ENCODE data around the gene ZRANB2.

The ZRANB2 gene

DNA sequence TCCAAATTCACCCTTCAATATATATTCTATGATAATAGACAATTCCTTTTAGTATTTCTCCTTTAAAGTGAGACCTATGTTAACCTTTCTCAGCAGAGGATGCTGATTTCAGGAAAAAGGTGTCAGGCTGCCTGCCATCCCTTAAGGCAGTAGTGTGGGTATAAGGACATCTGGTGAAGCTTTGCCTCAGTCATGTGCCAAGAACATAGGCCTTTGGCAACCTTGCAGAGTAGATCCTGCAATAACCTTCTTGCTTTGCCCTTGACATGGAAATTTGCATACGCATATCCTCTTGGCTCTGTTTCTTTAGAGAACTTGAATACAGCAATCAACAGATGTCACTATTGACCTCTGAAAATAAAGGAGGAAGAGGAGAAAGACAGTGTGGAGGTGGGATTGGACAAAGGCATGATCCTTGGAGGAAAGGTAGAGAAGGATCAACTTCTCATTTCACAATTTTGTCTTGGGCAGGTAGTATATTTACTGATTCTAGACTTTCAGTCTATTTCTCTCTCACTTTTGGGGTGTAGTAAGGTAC is 21.1 kb upstream of the ZRANB2 start:
- no peak for DNase-seq (ENCODE audit: low spot score)
- H3K4me3 ChIP-seq = no peak overlapping the region
- no peak overlapping the region for H3K27ac ChIP-seq
- TF ChIP-seq CTCF (IDR thresholded peaks at IDR 0.05) = no peak

DNA sequence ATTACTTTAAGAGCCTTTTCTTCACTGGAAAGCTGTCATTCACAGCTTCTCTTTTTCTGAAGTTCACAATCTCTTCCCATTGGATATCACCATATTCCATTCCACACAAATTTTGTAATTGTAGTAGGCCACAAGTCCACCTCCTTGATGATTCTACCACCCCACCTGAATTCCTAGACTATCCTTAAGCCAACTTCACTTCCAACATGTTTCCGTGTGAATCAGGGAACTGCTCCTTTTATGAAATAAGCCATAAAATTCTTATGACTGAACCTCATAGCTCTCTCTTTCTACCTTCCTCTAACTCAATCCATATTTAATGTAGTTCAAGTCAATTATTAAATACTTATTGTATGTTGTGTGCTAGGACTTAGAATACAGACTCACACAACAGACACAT is 16.6 kb upstream of the ZRANB2 start:
- no peak for DNase-seq (ENCODE audit: low spot score)
- Histone ChIP-seq H3K27ac (no peak overlapping the region), H3K4me3 (no peak overlapping the region)
- TF ChIP-seq CTCF (IDR thresholded peaks at IDR 0.05) = no peak

DNA sequence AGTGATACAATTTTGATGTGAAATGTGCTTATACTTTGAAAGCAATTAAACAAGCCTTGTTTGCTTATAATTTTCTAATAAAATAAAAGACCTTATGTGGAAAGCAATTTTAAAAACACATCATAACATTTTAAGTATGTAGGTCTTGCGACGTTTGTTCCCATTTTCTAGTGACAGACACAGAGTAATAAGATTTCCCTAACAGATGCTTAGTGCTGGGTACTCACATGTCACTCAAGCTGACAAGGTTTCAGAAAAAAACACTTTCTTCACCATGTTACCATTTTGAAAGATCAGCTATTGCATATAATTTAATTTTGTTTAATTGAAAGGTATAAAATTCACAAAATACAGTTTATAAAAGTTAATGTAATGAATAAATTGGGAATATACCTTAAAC is 14.1 kb upstream of the ZRANB2 start:
- Histone ChIP-seq H3K27ac (no peak overlapping the region), H3K4me3 (no peak overlapping the region)
- no peak for TF ChIP-seq CTCF (IDR thresholded peaks at IDR 0.05)
- DNase-seq (ENCODE audit: low spot score) = no peak

- no peak overlapping the region for H3K4me3 ChIP-seq
- no peak for DNase-seq (ENCODE audit: low spot score)
- TF ChIP-seq CTCF (IDR thresholded peaks at IDR 0.05) = no peak
- H3K27ac ChIP-seq = no peak overlapping the region
Observed at GRCh38 chr1:71093938-71094337, 13.1 kb upstream of the ZRANB2 start.

GRCh38 chr1:71089536-71090270 is 8.9 kb upstream of the ZRANB2 start:
- Histone ChIP-seq H3K27ac (no peak overlapping the region), H3K4me3 (no peak overlapping the region)
- DNase-seq (ENCODE audit: low spot score) = no peak
- no peak for TF ChIP-seq CTCF (IDR thresholded peaks at IDR 0.05)

DNA sequence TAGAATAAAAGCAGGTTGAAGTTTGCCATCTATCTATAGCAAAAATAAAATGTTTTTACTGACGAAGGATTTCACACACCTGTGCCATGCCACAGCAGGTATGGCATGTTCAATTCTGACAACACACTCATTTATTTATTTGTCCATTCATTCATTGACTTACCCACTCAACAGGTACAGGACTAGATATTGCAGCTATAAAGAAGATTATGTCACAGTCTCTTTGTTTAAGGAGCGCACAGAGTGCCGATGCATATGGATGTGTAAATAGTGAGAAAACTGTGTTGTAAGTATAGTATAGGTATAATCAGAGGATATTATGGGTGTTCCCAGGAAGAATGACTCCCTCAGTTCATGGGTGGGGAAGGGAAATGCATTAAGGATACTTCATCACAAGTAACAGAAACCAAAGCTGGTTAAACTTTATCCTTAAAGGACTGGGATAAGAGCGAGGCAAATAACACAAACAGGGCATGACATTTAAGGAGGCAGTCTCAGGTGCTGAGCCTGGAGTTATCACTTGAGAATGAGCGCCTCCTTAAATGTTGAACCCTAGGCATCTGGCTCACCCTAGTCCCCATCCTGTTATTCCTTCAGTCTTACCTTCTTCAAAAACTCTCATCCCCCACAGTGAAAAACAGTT is 7.9 kb upstream of the ZRANB2 start:
- no peak for DNase-seq (ENCODE audit: low spot score)
- no peak for TF ChIP-seq CTCF (IDR thresholded peaks at IDR 0.05)
- no peak overlapping the region for H3K4me3 ChIP-seq
- H3K27ac ChIP-seq = no peak overlapping the region

DNA sequence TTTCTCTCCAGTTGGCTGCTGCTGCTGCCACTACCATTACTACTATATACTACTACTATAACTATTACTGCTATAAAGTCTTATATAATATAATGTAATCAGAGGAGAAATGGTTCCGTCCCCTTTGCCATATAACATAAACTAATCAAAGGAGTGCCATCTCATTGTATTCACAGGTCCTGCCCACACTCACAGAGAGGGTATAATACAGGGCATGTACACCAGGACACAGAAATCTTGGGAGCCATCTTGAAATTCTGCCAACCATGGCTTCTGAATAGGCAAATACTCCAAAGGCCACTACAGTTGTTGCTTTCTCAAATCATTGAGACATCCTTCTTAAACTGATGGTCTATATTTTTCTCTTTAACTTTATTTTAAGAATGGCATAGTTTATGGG is 6.9 kb upstream of the ZRANB2 start:
- no peak for TF ChIP-seq CTCF (IDR thresholded peaks at IDR 0.05)
- H3K4me3 ChIP-seq = no peak overlapping the region
- no peak for DNase-seq (ENCODE audit: low spot score)
- no peak overlapping the region for H3K27ac ChIP-seq

Data from coronary artery (tissue), 2 donors.